SK-N-MC (cell line): Measurements from ENCODE around the gene POFUT2.

Experiments used
- EZH2 ChIP-seq: fragments of 200-600 bp; sonication (generic); IDR thresholded peaks from one replicate; pipeline ENCODE4 v1.6.1; 2017; ENCODE audit warnings: antibody characterized with exemption
- FOXP2 ChIP-seq: optimal IDR thresholded peaks from 2 replicates; pipeline ENCODE3; 2011; ENCODE audit warnings: mild to moderate bottlenecking, moderate library complexity; ENCODE audit not compliant: insufficient read depth; ENCODE audit errors: extremely low read length, control extremely low read depth
- POLR2AphosphoS5 ChIP-seq: IDR thresholded peaks from 2 replicates; pipeline ENCODE4 v1.6.1; 2012; ENCODE audit warnings: mild to moderate bottlenecking, low read depth, low read length, borderline replicate concordance

DNA sequence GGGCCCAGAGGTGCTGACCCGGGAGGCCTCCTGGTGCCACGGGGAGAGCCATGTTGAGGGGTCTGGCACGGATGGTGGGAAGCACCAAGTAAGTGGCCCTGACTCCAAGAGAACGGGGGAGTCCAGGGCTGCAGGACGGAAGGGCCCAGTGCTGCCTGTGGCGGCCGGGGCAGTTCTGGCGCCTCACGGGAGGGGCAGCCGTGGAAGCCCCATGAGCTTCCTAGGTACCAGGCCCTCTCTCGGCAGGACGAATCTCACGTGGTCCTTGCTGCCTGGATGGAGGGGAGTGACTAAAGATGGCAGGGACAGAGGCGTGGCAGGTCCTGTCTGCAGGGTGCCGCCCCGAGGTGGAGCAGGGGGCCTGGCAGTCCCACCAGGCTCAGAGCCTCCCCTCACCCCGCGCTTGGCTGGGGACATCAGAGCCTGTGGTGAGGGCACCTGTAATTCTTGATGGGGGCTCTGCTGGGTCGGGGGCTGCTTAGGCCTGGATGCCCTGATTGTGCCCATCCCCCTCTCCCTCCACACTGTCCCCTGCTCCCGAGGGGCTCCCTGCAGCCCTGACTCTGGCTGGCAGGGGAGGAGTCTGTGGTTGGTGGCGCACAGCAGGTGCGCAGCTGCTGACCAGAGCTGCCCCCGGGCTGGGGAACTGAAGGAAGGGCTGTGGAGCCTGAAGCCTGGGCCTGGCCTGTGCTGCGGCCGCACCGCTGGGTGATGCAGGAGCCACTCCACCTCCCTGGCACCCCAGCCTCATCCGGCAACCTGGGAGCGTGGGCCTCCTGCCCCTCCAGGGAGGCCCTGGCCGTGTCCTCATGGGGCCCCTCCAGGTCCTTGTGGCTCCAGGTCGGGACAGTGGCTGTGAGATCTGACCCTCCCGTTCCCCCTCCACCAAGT is 31.4 kb downstream of the POFUT2 start:
- TF ChIP-seq EZH2 (no peak), POLR2AphosphoS5 (no peak), FOXP2 (no peak)
